Muscle layer of colon (tissue), 2 donors: ENCODE measurements around the gene MELK.

Source experiments
- H3K27ac ChIP-seq: one replicate; pipeline ENCODE4 v1.7.0; 2013; ENCODE audit warnings: low read depth, mild to moderate bottlenecking, low read length, moderate library complexity
- H3K27me3 ChIP-seq, 2 donors: one replicate each; pipeline ENCODE4 v1.7.0; 2013; ENCODE audit warnings: low read length in 2 of 2, mild to moderate bottlenecking in 2 of 2; ENCODE audit not compliant: insufficient read depth in 2 of 2, control insufficient read depth in 1 of 2
- H3K36me3 ChIP-seq: one replicate; pipeline ENCODE4 v1.7.0; 2013; ENCODE audit warnings: mild to moderate bottlenecking, low read length; ENCODE audit not compliant: insufficient read depth
- H3K4me1 ChIP-seq: one replicate; pipeline ENCODE4 v1.7.0; 2013; ENCODE audit warnings: mild to moderate bottlenecking, low read length; ENCODE audit not compliant: insufficient read depth
- H3K4me3 ChIP-seq, 2 donors: one replicate each; pipeline ENCODE4 v1.7.0; 2013; ENCODE audit warnings: low read length in 2 of 2, low read depth in 1 of 2, mild to moderate bottlenecking in 1 of 2, moderate library complexity in 1 of 2
- H3K9ac ChIP-seq: one replicate; pipeline ENCODE4 v1.7.0; 2013; ENCODE audit warnings: low read length
- H3K9me3 ChIP-seq: one replicate; pipeline ENCODE4 v1.7.0; 2013; ENCODE audit warnings: mild to moderate bottlenecking, low read length
- donor health status: abdominal sarcoma.
- donor health status: Adenocarcinoma of cecum.

Gene MELK

GRCh38 chr9:36590231-36590630 is 17.5 kb downstream of the MELK start:
- Histone ChIP-seq H3K4me1 (no peaks in the 10 kb centered on the region), H3K27me3 (no peaks in the 10 kb centered on the region), H3K9me3 (no peaks in the 10 kb centered on the region), H3K9ac (no peak overlapping the region), H3K27ac (no peak overlapping the region), H3K4me3 (no peak overlapping the region), H3K36me3 (no peaks in the 10 kb centered on the region)

GRCh38 chr9:36592801-36593583 is 20.3 kb downstream of the MELK start:
- Histone ChIP-seq H3K4me3 (no peak overlapping the region), H3K4me1 (no peaks in the 10 kb centered on the region), H3K9ac (no peak overlapping the region), H3K9me3 (no peaks in the 10 kb centered on the region), H3K27me3 (no peaks in the 10 kb centered on the region), H3K27ac (no peak overlapping the region), H3K36me3 (no peaks in the 10 kb centered on the region)

DNA sequence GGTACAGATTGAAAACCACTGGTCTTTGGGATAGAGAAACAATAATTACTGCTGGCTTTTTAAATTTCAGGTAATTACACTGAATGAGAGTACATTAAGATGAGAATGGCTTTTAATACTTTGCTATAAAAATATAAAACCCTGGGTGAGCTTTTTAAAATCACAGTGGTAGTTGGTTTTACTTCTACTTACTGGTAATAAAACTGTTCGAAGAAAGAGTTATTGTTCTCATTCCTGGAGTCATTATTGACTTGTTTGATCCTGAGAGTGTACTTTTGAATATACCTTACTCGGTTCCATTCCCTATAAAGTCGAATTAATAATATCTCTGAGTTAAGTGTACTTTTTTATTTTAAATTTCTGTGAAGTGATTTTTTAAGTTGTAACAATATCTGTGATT is 21.5 kb downstream of the MELK start:
- H3K36me3 ChIP-seq = no peaks in the 10 kb centered on the region
- no peak overlapping the region for H3K9ac ChIP-seq
- no peaks in the 10 kb centered on the region for H3K9me3 ChIP-seq
- H3K4me3 ChIP-seq = no peak overlapping the region
- no peaks in the 10 kb centered on the region for H3K27me3 ChIP-seq
- H3K27ac ChIP-seq = no peak overlapping the region
- H3K4me1 ChIP-seq = no peaks in the 10 kb centered on the region

DNA sequence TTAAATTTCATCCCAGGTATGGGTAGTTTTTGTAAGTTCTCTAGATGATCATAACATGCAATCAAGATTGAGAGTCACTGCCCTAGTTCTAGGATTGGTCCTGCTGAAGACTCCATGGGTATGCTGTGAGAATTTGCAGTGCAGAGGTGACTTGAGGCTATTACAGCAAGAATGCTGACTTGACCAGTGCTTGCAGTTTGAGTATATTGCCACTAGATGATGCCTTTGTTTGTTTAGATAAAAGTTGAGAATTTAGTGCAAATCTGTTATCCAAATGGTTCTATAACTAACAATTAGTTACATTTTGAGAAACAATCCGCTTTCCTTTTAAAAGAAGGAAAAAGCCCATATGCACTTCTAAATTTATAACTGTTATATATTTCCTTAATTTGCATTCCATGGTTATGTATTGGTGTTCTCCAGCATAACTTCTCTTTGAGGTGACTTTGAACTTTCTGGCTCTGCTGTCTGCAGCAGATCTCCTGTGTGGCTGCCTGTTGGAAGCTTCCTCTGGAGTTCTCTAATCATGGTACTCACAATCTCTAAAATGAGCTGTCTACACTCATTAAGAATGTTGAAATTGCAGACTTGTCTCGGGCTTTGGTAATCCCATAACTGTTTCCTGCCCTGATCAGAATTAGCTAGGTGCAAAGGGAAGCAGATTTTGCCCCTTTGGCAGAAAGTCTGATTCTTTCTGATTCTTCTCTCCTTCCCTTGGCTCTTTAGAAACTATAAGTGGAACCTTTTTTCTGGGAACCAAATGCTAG is 24.9 kb downstream of the MELK start:
- Histone ChIP-seq H3K9me3 (no peaks in the 10 kb centered on the region), H3K27me3 (no peaks in the 10 kb centered on the region), H3K36me3 (no peaks in the 10 kb centered on the region), H3K4me3 (no peak overlapping the region), H3K4me1 (no peaks in the 10 kb centered on the region), H3K9ac (no peak overlapping the region), H3K27ac (no peak overlapping the region)

- Histone ChIP-seq H3K9ac (no peak overlapping the region), H3K36me3 (no peaks in the 10 kb centered on the region), H3K4me1 (no peaks in the 10 kb centered on the region), H3K4me3 (no peak overlapping the region), H3K27ac (no peak overlapping the region), H3K9me3 (no peaks in the 10 kb centered on the region), H3K27me3 (no peaks in the 10 kb centered on the region)
Measured at GRCh38 chr9:36598273-36598672, 25.6 kb downstream of the MELK start.

DNA sequence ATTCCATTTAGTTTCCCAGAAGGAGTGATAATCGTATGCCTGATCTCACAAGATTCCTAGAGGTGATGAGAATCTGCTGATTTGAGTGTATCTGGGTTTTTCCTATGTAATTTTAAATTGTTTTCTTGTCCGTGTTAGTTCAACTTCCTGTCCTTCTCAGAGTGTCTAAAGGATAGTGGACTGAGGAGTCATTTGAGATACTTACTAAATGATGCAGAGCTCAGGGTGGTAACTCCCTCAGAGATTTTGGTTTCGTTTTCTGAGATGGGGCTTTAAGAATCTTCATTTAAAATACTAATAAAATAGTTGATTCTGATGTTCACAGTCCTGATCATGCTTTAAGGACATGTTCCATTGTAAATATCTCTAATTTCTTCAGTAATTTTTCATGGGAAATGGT is 30.3 kb downstream of the MELK start:
- Histone ChIP-seq H3K27ac (no peak overlapping the region), H3K4me1 (no peaks in the 10 kb centered on the region)

GRCh38 chr9:36609306-36609705 is 36.6 kb downstream of the MELK start:
- H3K36me3 ChIP-seq = no peaks in the 10 kb centered on the region
- no peaks in the 10 kb centered on the region for H3K9me3 ChIP-seq
- H3K27me3 ChIP-seq = no peaks in the 10 kb centered on the region
- no peak overlapping the region for H3K27ac ChIP-seq
- no peak overlapping the region for H3K9ac ChIP-seq
- no peaks in the 10 kb centered on the region for H3K4me1 ChIP-seq
- no peak overlapping the region for H3K4me3 ChIP-seq

More for the DNA sequence above, 30.3 kb downstream of the MELK start:
- Histone ChIP-seq H3K36me3 (no peaks in the 10 kb centered on the region), H3K9me3 (no peaks in the 10 kb centered on the region), H3K9ac (no peak overlapping the region), H3K27me3 (no peaks in the 10 kb centered on the region), H3K4me3 (no peak overlapping the region)

DNA sequence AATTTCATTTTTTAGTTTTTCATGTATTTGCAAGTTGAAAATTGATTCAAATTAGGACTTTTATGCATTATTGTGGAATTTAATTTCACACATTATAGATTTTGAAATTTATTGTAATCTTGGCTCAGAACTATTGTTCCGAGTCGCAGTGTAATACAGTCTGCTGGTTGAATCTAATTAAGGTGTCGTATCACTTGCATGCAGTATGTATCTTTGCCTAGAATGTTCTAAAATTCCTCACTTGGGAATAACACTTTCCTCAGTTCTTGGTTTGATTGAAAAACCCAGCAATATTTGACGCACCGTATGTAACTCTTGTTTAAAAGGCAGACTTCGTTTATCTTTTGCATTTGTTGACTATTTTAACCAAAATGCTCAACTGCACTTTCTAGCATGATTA is 49.4 kb downstream of the MELK start:
- Histone ChIP-seq H3K27ac (no peak overlapping the region), H3K36me3 (no peaks in the 10 kb centered on the region), H3K27me3 (no peaks in the 10 kb centered on the region), H3K9me3 (no peaks in the 10 kb centered on the region), H3K9ac (no peak overlapping the region), H3K4me1 (peaks cover 3% of the 10 kb centered on the region), H3K4me3 (no peak overlapping the region)

DNA sequence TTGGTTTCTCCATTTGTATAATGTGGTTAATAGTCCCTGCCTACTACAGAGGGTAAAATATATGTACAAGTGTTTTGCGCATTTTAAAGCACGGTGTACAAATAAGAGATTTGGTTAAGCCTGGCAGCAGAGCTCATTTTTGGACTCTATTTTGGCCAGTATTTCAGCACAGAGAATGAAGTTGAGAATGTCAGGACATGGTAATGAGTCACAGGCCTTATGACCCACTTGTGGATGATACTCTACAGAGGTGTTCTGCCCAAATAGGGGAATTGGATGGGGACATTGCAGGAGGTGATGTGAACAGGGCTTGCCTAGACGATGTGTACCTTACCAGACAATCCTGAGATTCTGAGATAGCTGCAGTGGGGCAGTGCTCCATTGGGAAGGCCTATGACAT is 50.6 kb downstream of the MELK start:
- Histone ChIP-seq H3K36me3 (no peaks in the 10 kb centered on the region), H3K4me1 (peaks cover 3% of the 10 kb centered on the region), H3K9ac (no peak overlapping the region), H3K27ac (no peak overlapping the region), H3K27me3 (no peaks in the 10 kb centered on the region), H3K4me3 (no peak overlapping the region), H3K9me3 (no peaks in the 10 kb centered on the region)

DNA sequence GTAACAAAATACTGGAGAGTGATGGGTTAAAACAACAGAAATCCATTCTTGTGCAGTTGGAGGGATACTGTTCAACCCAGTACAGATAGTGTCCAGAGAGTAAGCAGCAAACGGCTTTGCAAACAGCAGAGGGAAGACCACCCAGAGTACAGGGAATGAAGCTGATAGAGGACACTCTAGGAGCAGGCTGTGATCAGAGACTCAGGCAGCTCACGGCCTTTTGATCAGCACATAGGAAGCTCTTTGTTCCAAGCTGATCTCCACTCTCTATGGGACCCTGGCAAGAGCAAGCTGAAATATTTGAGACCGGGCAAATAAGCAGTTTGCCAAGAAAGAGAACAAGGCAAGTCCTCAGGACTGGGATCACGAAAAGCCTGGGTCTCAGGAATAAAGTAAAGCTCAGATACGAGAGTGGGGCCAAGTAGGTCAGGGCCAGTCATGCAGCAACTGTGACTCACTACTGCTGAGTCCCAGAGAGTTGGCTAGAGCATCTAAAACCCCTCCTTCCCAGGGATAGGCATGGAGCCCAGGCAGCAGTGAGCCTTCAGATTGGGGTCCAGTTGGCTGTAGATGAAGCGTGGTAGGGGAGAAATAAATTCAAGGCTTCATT is 52.4 kb downstream of the MELK start:
- Histone ChIP-seq H3K4me3 (no peak overlapping the region), H3K27ac (no peak overlapping the region), H3K36me3 (no peaks in the 10 kb centered on the region), H3K4me1 (peaks cover 3% of the 10 kb centered on the region), H3K27me3 (no peaks in the 10 kb centered on the region), H3K9me3 (no peaks in the 10 kb centered on the region), H3K9ac (no peak overlapping the region)

DNA sequence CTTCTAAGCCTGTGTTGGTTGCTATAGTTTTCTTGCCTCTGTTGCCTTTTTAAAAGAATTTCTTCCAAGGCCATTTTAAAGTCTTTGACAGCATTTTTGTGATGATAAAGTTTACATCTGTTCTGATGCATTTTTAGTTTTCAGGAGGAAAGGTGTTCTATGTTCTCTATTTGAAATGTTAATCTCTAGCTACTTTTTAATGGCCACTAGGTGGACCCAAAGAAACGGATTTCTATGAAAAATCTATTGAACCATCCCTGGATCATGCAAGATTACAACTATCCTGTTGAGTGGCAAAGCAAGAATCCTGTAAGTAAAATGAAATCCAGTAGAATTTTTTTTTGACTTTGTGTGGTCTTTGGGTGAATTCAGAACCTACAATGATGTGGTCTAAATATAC is 60.2 kb downstream of the MELK start:
- H3K9ac ChIP-seq = no peak overlapping the region
- H3K27me3 ChIP-seq = no peaks in the 10 kb centered on the region
- H3K27ac ChIP-seq = no peak overlapping the region
- H3K4me1 ChIP-seq = no peaks in the 10 kb centered on the region
- no peaks in the 10 kb centered on the region for H3K36me3 ChIP-seq
- no peaks in the 10 kb centered on the region for H3K9me3 ChIP-seq
- H3K4me3 ChIP-seq = no peak overlapping the region
